Coronary artery (tissue), 2 donors: ENCODE results near the gene FMN1.

Experiments used
- DNase-seq: peaks from one replicate; pipeline ENCODE4 v3.0.0-alpha.2; 2017; ENCODE audit warnings: low spot score
- H3K27ac ChIP-seq, 2 donors: fragments of 200-600 bp; sonication (generic); one replicate each; pipeline ENCODE4 v1.5.1; 2016 to 2019
- H3K4me3 ChIP-seq: fragments of 200-600 bp; sonication (generic); 2 replicates; pipeline ENCODE4 v1.5.1; 2016; ENCODE audit warnings: mild to moderate bottlenecking, moderate library complexity
- CTCF ChIP-seq: fragments of 200-600 bp; sonication (generic); IDR thresholded peaks from one replicate; pipeline ENCODE4 v1.5.1; 2019; ENCODE audit warnings: antibody characterized with exemption

FMN1 gene

GRCh38 chr15:33163816-33164215, 30.7 kb downstream of the FMN1 start:
- TF ChIP-seq CTCF = no peak
- Histone ChIP-seq H3K4me3 (no peak overlapping the region), H3K27ac (no peak overlapping the region)
- DNase-seq = no peak

DNA sequence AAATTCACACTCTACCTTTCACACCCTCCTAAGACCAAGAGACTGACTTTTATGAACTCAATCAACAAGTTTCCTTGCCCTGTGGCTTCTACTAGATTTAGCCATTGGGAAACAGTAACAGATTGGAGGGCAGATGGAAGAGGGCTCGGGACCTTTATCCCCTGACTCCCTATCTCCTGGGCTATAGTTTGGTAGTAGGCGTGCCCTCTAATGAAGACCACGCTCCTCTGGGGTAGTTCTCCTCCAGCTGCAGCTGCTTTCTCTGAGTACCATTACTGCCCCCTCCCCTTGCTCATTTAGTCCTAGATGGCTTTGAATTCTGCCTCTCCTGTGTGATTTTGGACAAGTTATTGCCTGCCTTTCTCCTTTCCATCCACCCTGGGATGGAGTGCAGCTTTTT, 33.3 kb downstream of the FMN1 start:
- Histone ChIP-seq H3K27ac (no peak overlapping the region), H3K4me3 (no peak overlapping the region)
- no peak for DNase-seq
- no peak for TF ChIP-seq CTCF

- TF ChIP-seq CTCF = no peak
- DNase-seq = no peak
- no peak overlapping the region for H3K27ac ChIP-seq
- H3K4me3 ChIP-seq = no peak overlapping the region
These were observed 33.8 kb downstream of the FMN1 start for GRCh38 chr15:33160581-33161165.

- no peak for TF ChIP-seq CTCF
- DNase-seq = no peak
- Histone ChIP-seq H3K27ac (no peak overlapping the region), H3K4me3 (no peak overlapping the region)
These were observed 34.6 kb downstream of the FMN1 start for GRCh38 chr15:33159726-33160453.

- no peak for DNase-seq
- H3K4me3 ChIP-seq = no peak overlapping the region
- no peak for TF ChIP-seq CTCF
- no peak overlapping the region for H3K27ac ChIP-seq
These were observed 36.1 kb downstream of the FMN1 start for GRCh38 chr15:33158366-33158765.

GRCh38 chr15:33157371-33158037, 37.0 kb downstream of the FMN1 start:
- no peak for TF ChIP-seq CTCF
- DNase-seq = no peak
- Histone ChIP-seq H3K27ac (no peak overlapping the region), H3K4me3 (no peak overlapping the region)
